NT2/D1 (cell line): ENCODE data around the gene GKN1.

Experiments used
- YY1 ChIP-seq: IDR thresholded peaks from 2 replicates; pipeline ENCODE4 v1.6.1; 2011; ENCODE audit not compliant: insufficient read length, insufficient read depth
- ZNF274 ChIP-seq: IDR thresholded peaks from 2 replicates; pipeline ENCODE4 v1.6.1; 2011; ENCODE audit warnings: mild to moderate bottlenecking, low read depth, low read length

DNA sequence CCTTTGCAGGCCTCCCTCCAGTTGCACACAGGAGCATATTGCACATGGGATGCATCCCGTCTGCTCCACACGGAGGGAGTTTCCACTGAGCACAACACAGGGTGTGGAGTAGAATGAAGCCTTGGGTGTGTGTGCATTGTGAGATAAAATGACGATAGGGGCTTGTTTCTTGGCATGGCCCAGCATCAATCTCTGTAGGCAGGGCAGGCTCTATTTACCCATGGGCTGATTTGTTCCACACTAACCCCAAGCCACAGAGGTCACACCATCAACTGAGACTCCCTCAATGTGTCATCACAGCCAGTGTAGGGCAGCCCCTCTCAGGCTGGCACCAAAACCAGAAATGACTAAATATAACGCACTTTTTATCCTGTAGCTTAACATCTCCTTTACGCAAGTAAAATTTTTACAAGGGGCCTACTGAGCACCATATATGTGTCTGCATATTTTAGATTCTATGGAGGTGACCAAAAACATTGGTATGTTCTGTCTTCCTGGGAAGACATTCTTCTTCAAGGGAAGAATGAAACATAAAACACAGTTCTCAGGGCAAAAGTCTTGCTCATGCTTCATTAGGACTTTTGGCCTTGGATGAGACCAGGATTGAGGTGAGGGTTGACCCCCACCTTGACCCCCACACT is 2.7 kb upstream of the GKN1 start:
- no peak for TF ChIP-seq ZNF274
- TF ChIP-seq YY1, result no peak
